HG03432 (cell line): ENCODE measurements around the gene UBE2U.
"Not testable (repeated sequence)": the region's sequence is repeated elsewhere in the genome, so short reads cannot be mapped to it uniquely, and the experiment has no call there.

ENCODE experiments used
- ATAC-seq: cut with Tn5 transposase; IDR thresholded peaks from one replicate; pipeline ENCODE4 v1.9.1; 2021; ENCODE audit warnings: mild to moderate bottlenecking, moderate library complexity; ENCODE audit not compliant: unreplicated experiment

UBE2U gene

DNA sequence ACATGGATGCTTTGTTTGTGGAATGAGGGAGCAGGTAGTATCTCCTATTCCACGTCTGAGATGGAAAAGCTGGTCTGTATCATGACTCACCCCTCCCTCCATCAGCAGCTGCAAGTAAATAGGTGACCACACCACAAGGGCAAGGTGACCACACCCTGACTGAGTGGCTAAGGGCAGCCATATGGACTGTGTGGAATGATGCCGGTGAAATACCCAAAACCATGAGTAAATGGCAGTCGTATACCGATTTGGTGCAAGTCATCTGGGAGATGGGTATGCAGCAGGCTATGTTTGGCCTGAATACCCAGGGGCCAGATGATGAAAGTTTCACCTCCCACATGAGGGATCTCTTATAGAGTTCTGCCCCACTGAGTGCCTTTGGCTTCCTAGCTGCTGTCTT, 15.8 kb upstream of the UBE2U start:
- ATAC-seq, result no peak

DNA sequence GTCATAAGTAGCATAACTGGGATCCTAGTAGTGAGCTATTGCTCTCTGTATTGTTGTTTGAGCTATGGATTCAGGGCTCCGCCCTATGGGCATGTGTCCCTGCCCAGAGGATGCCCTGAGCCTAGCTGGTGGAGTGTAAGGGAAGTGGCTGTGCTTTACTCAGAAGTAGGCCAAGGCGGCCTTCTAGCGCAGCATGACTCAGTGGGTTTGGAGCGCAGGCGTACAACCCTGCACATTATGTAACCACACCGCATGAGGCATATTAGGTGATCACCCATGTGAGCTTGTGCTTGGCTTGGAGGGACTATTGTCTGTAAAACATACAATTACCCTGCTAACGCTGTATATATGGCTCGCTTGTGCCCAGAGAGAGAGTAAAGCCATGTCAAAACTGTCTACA, 11.1 kb upstream of the UBE2U start:
- no peak for ATAC-seq

DNA sequence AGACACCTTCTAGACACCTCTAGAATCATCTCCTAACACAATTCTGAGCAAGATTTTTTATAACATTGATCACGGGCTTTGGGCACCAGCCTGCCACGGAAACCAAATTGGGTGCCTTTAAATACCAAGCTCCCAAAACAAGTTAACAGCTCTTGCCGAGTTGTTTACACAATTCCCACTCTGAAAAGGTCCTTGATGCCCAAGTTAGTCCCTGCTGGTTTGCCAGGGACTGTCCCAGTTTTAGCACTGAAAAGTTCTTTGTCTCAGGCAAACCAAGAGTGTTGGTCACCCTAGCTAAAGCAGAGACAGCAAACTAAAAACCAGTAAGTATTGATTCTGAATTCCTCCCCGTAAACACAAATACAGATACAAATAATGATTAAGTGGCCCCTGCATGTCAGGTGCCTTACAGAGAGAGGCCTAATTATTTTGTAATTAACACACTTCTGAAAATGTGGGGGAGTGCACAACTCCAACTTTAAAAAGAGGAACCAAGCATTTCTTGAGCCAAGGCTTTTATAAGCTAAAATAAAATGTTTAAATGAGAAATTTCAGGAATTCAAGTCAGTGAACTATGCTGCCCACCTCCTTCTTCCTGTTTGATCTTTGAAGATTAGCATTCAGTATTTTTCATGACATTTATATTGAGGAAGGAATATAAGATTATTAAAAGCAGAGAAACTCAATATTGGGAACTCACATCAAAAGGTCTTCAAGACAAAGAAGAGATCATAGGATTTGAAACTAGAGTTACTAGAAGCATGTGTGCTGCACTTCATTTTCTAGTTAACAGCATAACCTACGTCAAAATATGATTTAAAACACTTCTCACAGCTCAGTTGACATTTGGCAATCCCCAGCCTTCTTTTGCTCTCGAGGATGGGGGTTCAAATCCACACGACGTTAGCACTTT, 9.0 kb upstream of the UBE2U start:
- ATAC-seq, result no peak

DNA sequence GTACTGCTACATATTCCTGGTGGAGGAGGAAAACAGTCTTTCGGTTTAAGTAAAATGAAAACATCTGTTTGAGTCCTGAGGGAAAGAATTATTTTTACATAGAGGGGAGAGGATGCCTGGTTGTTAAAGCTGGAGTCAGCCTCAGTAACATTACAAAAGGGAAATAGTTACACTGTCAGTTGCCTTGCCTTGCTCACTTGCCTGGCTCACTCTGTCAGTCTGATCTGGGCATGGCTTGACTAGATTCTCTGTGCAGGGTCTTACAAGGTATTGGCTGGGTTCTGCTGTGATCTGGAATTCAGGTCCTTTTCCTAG, 8.4 kb upstream of the UBE2U start:
- ATAC-seq, result no peak

DNA sequence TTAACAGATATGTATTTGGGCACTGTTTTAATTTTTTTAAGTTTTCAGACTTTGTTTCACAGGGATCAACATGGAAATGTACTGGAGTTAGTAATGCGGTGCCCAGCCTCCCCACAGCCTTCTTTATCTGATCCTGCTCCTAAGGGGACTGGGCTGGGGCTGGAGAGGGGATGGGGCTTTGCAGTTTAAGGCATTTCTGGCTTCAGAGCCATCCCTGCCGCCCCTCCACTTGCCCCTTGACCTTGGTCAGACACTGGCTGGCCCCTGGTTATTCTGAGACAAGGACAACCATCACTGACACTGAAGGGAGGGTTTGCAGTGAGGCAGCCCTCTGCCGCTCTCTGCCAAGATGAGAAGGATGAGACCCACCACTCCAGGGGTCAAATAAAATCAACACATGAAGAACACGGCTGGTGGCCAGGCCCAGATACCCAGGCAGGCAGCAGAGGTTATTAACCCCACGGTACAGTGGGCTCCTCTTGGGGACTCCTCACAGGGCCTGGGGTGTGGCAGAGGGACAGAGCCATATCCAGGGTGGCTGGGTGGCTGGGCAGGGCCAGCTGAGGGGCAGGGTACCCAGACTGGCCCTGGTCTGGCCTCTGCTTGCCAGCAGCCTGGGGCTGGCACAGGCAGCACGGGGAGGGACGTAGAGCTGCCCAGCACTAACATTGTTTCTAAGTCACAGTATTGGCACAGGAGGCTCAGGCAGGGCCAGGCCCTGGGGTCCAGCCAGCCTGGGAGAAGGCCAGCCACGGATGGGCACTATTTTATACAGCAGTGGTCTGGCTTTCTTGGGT, 7.2 kb upstream of the UBE2U start:
- no peak for ATAC-seq

DNA sequence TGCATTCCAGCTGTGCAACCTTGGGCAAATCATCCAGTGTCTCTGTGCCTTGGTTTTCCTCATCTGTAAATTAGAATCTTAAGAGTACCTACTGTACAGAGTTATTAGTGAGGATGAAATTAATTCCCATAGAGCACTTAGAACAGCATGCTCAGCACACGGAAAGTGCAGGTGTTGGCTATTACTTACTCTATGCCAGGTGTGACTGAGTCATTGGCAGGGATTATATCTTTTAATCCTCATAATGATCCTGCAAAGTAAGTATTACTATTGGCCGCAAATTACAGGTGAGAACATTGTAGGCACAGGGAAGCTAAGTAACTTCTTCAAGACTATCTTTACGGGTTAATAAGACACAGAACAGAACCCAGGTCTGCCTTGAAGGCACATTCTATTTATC, 6.3 kb upstream of the UBE2U start:
- no peak for ATAC-seq

DNA sequence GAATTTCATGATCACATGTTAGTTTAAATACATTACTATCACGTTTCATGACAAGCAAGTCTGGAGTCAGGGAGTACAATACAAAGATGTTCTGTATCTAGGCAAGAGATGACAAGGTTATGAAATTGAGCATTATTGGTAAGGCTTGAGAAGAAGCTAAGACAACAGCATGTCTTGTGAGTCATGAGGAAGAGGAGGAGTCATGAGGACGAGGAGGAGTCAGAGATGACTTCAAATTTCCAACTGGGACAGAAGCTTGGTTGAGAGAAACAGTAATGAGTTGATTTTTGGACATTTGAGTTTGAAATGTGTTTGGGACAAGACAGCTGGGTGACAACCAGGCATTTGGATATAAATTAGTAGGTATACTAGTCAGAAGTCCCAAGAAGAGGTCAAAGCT, 4.3 kb upstream of the UBE2U start:
- ATAC-seq, result no peak

DNA sequence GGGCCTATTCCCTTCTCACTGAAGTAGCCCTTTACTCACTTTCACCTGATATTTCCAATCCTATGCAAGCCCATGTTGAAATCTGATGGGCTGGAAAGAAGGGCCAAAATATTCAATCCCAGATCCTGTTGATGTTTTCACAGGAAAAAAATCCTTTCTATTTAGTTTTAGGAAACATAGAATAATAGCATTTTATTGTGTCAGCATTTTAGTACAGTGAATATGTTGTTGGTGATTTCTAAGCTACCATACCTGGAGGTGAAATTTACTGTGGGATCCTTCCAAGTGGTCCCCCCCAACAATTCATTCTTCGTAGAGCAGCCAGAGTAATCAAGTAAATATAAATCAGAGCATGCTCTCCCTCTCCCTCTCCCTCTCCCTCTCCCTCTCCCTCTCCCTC, 3.4 kb upstream of the UBE2U start:
- ATAC-seq, result no peak

DNA sequence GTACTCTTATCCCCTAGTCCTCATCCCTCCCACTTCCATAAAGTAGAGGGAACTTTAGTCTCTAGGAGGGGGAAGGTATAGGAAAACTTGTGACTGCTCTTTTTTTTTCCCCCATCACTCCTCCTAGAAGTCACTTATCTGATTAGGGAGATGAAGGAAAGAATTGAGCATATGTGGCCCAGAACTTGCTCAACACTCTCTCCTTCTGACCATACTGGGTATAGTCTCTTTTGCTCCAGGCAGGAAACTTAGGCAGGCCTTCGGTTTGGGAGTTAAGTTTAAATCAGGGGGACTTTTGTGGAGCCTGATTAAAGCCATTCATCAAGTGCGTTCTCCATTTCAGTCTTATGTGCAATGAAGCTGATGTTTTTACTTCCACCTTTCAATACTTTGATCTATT, 5.8 kb downstream of the UBE2U start:
- no peak for ATAC-seq

DNA sequence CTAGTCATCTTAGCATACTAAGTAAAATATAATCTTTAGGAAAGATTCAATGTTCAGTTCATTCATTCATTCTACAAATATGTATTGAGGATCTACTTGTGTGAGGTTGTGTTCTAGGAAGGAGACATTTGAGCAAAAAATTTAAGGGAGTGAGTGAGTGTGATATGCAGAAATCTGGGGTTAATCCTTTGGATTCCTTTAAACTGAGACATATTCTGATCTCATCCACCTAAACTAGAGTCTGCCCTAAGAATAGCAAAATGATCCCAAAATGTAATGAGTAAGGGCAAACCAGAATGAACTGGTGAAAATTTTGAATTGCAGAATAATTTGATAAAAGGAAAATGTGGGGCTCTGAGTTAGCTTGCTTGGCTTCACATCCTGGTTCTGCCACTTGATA, 8.6 kb downstream of the UBE2U start:
- ATAC-seq, result no peak

DNA sequence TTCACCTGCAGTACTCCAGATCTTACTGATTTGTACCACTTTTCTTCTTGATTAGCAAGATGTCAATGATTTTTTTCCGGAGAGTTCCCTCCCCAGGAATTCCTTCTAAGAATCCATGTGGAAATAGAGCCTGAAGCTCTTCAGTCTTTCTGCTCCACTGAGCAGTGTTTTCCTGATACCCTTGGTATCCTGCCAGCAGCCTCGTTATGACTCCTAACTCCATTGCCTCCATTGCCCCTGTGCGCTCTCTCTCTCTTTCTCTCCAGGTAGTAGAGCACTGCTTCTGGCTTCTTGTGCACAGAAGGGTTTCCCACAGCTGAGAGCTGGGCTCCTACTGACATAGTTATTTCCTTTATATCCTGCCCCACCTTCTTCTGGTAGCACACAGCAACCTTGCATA, 12.2 kb downstream of the UBE2U start:
- no peak for ATAC-seq

DNA sequence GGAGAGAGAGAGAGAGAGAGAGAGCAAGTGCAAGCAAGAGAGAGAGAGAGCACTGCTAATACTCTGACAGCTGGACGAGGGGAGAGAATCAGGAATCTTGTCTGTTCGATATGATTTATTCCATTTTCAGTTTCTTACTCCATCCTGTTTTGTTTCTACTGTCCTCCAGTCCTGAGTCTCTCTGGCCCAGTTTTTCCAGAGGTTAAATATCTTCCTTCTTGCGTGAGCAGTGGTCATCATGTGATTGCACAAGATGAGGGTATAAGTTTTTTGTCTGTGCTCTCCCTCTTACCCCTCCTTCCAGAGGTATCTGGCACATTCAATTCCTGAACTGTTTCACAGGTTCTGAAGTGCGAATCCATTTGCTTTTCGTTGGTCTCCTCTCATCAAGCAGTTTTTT, 16.8 kb downstream of the UBE2U start:
- no peak for ATAC-seq

DNA sequence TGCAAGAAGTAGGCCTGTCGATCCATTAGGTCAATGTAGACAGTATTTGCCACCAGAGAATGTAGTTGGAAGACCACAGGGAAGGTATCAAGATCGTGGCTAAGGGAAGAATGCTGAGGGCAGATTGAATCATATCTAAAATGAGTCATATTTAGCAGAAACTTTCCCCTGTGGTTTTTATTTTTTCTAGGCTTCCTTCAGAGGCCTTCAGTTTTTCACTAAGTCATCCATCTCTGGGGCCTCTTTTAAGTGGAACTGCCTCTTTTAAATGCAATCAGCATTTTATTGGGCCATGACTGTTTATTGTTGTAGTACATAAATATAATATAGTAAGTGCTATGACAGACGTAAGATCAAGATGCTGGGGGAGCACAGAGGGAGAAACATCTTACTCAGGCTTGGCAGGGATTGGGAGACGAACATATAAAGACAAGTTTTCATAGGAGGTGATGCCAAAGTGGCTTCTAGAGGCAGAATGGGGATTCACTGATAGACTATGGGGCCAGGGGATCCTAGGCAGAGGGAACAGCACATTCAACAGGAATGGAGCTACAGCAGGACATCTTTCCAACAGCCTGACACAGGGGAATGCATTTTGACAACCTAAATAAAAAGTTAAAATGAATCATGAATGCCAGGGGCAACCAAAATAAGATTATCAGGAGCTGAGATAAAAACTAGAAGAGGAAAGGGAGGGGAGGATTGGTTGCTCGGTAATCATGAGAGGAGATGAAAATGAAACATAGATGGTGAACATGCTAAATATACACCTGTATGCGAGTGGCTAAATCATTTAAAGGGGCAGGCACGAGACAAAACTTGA, 20.1 kb downstream of the UBE2U start:
- ATAC-seq, result peak; percentile 82

DNA sequence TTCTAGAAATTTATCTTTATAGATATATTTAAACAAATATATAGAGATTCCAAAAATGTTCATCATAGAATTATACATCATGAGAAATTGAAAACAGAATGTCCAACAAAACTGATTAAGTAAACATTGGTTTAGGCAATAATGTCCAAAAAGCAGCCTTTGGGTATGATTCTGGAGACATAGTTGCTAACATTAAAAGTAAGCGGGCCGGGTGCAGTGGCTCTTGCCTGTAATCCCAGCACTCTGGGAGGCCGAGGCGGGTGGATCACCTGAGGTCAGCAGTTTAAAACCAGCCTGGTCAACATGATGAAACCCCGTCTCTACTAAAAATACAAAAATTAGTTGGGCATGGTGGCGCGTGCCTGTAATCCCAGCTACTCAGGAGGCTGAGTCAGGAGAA, 20.8 kb downstream of the UBE2U start:
- ATAC-seq, result not testable (repeated sequence)

DNA sequence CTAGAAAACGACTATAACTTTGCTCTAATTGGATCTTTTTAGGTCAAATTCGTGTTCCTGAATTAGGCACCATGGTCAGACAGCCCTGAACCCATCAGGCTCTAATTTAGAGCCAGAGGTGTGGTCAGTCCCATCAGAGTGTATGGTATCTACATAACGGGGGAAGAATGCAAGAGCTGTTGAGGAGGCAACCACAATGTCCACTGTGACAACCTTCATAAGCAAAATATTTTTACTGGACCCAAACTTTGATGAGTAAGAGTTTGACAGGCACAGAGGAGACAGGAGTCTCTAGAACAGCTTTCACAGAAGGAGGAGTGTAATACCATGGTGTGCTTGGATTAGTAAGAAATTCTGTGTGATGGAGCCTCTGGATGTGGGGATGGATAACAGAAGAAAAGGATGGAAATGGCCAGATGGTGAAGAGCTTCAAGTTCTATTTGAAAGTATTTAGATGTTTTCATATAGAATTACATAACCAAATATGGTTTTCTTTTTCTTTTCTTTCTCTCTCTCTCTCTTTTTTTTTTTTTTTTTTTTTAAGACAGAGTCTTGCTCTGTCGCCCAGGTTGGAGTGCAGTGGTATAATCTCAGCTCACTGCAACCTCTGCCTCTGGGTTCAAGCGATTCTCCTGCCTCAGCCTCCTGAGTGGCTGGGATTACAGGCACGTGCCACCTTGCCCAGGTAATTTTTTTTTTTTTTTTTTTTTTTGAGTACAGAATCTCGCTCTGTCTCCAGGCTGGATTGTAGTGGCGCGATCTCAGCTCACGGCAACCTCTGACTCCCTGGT, 24.9 kb downstream of the UBE2U start:
- ATAC-seq, result no peak

DNA sequence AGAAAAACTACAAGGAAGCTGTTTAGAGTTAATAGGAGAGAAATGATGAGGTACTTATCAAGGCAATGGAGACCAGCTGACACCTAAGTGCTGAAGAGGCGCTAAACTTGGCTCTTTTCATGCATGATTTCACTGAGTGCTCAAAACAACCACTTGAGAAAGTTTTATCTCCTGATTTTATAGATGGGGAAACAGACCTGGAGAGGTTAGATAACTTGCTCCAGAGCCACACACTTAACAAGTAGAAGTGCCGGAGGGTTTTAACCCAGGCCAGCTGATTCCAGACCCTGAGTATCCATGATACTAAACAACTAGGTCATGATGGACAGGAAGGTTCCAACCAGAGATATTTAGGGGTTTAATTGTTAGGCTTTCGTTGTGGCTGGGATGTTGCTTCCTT, 25.9 kb downstream of the UBE2U start:
- ATAC-seq, result no peak

DNA sequence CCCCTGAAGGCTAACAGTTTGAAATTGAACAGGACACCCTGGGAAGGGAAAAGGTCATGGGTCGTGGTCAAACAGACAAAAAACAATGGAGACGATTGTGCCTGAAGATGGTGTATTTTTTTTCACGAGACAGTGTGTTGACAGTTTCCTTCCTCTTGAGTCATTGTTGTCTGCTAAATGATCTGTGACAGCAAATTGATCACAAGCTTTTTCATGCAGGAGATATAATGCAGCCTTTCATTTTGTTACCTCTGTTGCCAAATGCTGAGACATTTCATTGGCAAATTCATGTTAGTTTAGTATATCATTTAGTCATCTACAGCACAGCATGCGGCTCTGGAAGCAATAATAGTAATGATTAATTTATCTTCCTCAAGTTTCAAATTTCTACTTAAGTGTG, 27.7 kb downstream of the UBE2U start:
- no peak for ATAC-seq

DNA sequence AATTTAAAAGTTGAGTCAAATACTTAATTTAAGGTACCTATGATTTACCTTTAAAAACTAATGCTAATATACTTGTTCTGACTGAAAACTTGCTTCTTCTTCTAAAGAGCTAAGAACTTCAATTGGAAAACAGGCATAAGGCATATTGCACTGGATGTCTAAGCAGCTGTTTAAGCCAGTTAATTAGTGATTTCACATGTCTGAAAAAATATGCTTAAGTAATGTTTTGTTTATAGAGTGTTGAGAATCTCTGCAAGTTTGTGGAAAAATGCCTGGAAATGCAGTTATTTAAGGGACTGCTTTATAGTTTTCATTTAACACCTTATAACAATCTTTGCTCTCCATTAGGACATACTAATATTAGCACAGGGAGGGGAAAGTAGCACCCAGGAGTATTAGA, 28.2 kb downstream of the UBE2U start:
- no peak for ATAC-seq

DNA sequence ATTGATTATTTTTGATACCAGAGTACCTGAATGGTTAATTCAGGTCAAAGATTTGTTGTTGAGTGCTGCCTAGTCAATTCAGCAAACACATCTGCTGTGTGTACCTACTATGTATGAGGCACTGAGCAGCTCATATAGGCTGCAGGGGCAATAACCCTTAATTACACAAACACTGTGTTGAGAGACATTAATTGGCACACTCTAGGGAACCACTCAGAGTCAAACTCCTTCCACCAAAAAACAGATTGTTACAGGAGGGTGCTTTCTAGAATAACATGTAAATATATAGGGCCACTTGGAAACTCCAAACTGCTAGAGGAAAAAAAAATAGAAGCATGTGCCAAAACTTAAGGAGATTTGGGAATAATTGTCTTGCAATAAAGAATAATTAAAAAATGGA, 31.3 kb downstream of the UBE2U start:
- no peak for ATAC-seq

DNA sequence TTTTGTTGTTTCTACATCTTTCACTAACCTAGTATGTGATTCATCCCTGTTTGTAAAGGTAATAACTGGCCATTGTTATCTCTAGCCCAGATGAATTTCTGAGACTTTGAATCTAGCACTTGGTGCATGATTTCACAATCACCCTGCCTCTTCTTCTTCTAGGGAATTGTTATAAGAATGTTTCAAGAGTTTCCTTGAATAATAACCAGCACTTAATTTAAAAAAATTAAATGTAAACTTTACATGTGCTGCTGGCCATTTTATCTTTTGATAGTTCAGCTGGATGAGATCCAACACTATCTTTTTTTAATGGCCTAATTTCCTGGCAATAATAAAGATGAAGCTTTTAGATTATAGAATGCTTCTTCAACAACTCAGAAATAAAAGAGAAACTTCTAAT, 31.8 kb downstream of the UBE2U start:
- ATAC-seq, result no peak

DNA sequence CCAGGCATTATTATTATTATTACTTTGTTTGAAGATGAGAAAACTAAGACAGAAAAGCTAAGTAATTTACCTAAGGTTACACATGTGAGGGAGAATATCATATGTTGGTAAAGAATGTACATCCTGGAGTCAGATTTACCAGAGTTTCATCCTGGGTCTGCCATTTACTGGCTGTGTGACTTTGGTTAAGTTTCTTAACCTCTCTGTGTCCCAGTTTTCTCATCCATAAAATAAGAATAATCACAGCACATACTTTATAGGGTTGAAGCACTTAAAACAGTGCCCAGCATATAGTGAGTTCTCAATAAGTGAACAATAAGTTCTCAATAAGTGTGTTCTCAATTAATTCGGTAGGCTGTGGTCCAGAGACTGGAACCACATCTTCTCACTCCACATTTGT, 32.5 kb downstream of the UBE2U start:
- no peak for ATAC-seq
